Central memory CD8-positive, alpha-beta T cell (primary cell): Measurements from ENCODE around the gene BABAM1.

Experiments
- ATAC-seq: fragments of 150-1000 bp; cut with Tn5 transposase; replicated peaks from 2 replicates; pipeline ENCODE4 v1.10.0; 2022; ENCODE audit warnings: mild to moderate bottlenecking, moderate FRiP score, moderate number of reproducible peaks; ENCODE audit not compliant: poor library complexity, severe bottlenecking; ENCODE audit errors: extremely low read depth
- DNase-seq, 2 donors: peaks; one replicate each; pipeline ENCODE4 v3.0.0; 2021; ENCODE audit warnings: low spot score in 2 of 2
- H3K27ac Mint-ChIP-seq: one replicate; pipeline ENCODE4 v1.8.0; 2022; ENCODE audit warnings: low read depth, mild to moderate bottlenecking, moderate library complexity, mixed read lengths
- H3K27me3 Mint-ChIP-seq: one replicate; pipeline ENCODE4 v1.8.0; 2022; ENCODE audit warnings: mixed read lengths
- H3K36me3 Mint-ChIP-seq: one replicate; pipeline ENCODE4 v1.8.0; 2022; ENCODE audit warnings: mild to moderate bottlenecking, moderate library complexity, mixed read lengths; ENCODE audit not compliant: insufficient read depth
- H3K4me1 Mint-ChIP-seq: one replicate; pipeline ENCODE4 v1.8.0; 2022; ENCODE audit warnings: mixed read lengths
- H3K4me3 Mint-ChIP-seq: one replicate; pipeline ENCODE4 v1.8.0; 2022; ENCODE audit warnings: mild to moderate bottlenecking, moderate library complexity, mixed read lengths
- H3K9me3 Mint-ChIP-seq: one replicate; pipeline ENCODE4 v1.8.0; 2022; ENCODE audit warnings: mixed read lengths

Gene BABAM1

GRCh38 chr19:17246681-17247425, 20.4 kb upstream of the BABAM1 start:
- no peak for ATAC-seq
- Mint-ChIP-seq H3K4me3 (peak overlapping the region; percentile 86), H3K9me3 (no peaks in the 10 kb centered on the region), H3K4me1 (peaks cover 13% of the 10 kb centered on the region), H3K27ac (peak overlapping the region; percentile 74), H3K27me3 (no peaks in the 10 kb centered on the region), H3K36me3 (peaks cover 3% of the 10 kb centered on the region)
- no peak for DNase-seq

GRCh38 chr19:17248011-17248776, 19.0 kb upstream of the BABAM1 start:
- H3K36me3 Mint-ChIP-seq = peaks cover 3% of the 10 kb centered on the region
- DNase-seq = no peak
- H3K27me3 Mint-ChIP-seq = no peaks in the 10 kb centered on the region
- no peak overlapping the region for H3K27ac Mint-ChIP-seq
- H3K4me3 Mint-ChIP-seq = no peak overlapping the region
- H3K9me3 Mint-ChIP-seq = no peaks in the 10 kb centered on the region
- peaks cover 13% of the 10 kb centered on the region for H3K4me1 Mint-ChIP-seq
- ATAC-seq = no peak

GRCh38 chr19:17249887-17250548, 17.2 kb upstream of the BABAM1 start:
- no peak overlapping the region for H3K27ac Mint-ChIP-seq
- no peak for DNase-seq
- peaks cover 3% of the 10 kb centered on the region for H3K36me3 Mint-ChIP-seq
- no peaks in the 10 kb centered on the region for H3K27me3 Mint-ChIP-seq
- ATAC-seq = no peak
- peaks cover 13% of the 10 kb centered on the region for H3K4me1 Mint-ChIP-seq
- H3K9me3 Mint-ChIP-seq = no peaks in the 10 kb centered on the region
- H3K4me3 Mint-ChIP-seq = no peak overlapping the region

GRCh38 chr19:17254636-17255035, 12.6 kb upstream of the BABAM1 start:
- Mint-ChIP-seq H3K27ac (no peak overlapping the region), H3K27me3 (no peaks in the 10 kb centered on the region), H3K4me3 (no peak overlapping the region), H3K4me1 (no peaks in the 10 kb centered on the region), H3K36me3 (no peaks in the 10 kb centered on the region), H3K9me3 (no peaks in the 10 kb centered on the region)
- ATAC-seq = no peak
- no peak for DNase-seq

- H3K4me3 Mint-ChIP-seq = no peak overlapping the region
These were observed 12.1 kb upstream of the BABAM1 start for GRCh38 chr19:17255150-17255621.

GRCh38 chr19:17256130-17256529, 11.1 kb upstream of the BABAM1 start:
- Mint-ChIP-seq H3K27ac (no peak overlapping the region), H3K36me3 (no peaks in the 10 kb centered on the region), H3K4me1 (peaks cover 6% of the 10 kb centered on the region), H3K27me3 (no peaks in the 10 kb centered on the region), H3K4me3 (no peak overlapping the region), H3K9me3 (no peaks in the 10 kb centered on the region)
- ATAC-seq (no peak), DNase-seq (no peak)

More at GRCh38 chr19:17255150-17255621, 12.1 kb upstream of the BABAM1 start:
- DNase-seq (no peak), ATAC-seq (no peak)
- H3K4me1 Mint-ChIP-seq = no peaks in the 10 kb centered on the region
- no peaks in the 10 kb centered on the region for H3K27me3 Mint-ChIP-seq
- no peak overlapping the region for H3K27ac Mint-ChIP-seq
- H3K9me3 Mint-ChIP-seq = no peaks in the 10 kb centered on the region
- H3K36me3 Mint-ChIP-seq = no peaks in the 10 kb centered on the region

GRCh38 chr19:17259118-17259780, 8.0 kb upstream of the BABAM1 start:
- Mint-ChIP-seq H3K36me3 (no peaks in the 10 kb centered on the region), H3K9me3 (no peaks in the 10 kb centered on the region), H3K4me1 (peaks cover 6% of the 10 kb centered on the region), H3K27ac (no peak overlapping the region), H3K4me3 (no peak overlapping the region), H3K27me3 (no peaks in the 10 kb centered on the region)
- DNase-seq (no peak), ATAC-seq (no peak)

- Mint-ChIP-seq H3K27ac (no peak overlapping the region), H3K36me3 (no peaks in the 10 kb centered on the region), H3K27me3 (no peaks in the 10 kb centered on the region), H3K4me3 (no peak overlapping the region), H3K9me3 (no peaks in the 10 kb centered on the region), H3K4me1 (peaks cover 6% of the 10 kb centered on the region)
- no peak for ATAC-seq
- no peak for DNase-seq
These were observed 7.3 kb upstream of the BABAM1 start for GRCh38 chr19:17259934-17260333.

- Mint-ChIP-seq H3K27me3 (no peaks in the 10 kb centered on the region), H3K4me1 (peaks cover 6% of the 10 kb centered on the region), H3K4me3 (no peak overlapping the region), H3K9me3 (no peaks in the 10 kb centered on the region), H3K27ac (no peak overlapping the region), H3K36me3 (no peaks in the 10 kb centered on the region)
- ATAC-seq = peak; percentile 100
- peak; percentile 83 to 88 for DNase-seq
These were observed 6.4 kb upstream of the BABAM1 start for GRCh38 chr19:17260842-17261325.

- DNase-seq = no peak
- no peaks in the 10 kb centered on the region for H3K9me3 Mint-ChIP-seq
- H3K4me1 Mint-ChIP-seq = peaks cover 13% of the 10 kb centered on the region
- H3K27ac Mint-ChIP-seq = no peak overlapping the region
- no peaks in the 10 kb centered on the region for H3K27me3 Mint-ChIP-seq
- no peak overlapping the region for H3K4me3 Mint-ChIP-seq
- peaks cover 7% of the 10 kb centered on the region for H3K36me3 Mint-ChIP-seq
- ATAC-seq = no peak
These were observed 4.7 kb upstream of the BABAM1 start for GRCh38 chr19:17262557-17262956.

GRCh38 chr19:17263712-17264640, 3.3 kb upstream of the BABAM1 start:
- no peak overlapping the region for H3K4me3 Mint-ChIP-seq
- H3K27me3 Mint-ChIP-seq = no peaks in the 10 kb centered on the region
- no peak for DNase-seq
- H3K9me3 Mint-ChIP-seq = no peaks in the 10 kb centered on the region
- ATAC-seq = no peak
- H3K4me1 Mint-ChIP-seq = peaks cover 20% of the 10 kb centered on the region
- no peak overlapping the region for H3K27ac Mint-ChIP-seq
- peaks cover 12% of the 10 kb centered on the region for H3K36me3 Mint-ChIP-seq
